ENCODE measurements around the gene LRRN2.
"Not testable (repeated sequence)": the region's sequence is repeated elsewhere in the genome, so short reads cannot be mapped to it uniquely, and the experiment has no call there.

LRRN2 gene

DNA sequence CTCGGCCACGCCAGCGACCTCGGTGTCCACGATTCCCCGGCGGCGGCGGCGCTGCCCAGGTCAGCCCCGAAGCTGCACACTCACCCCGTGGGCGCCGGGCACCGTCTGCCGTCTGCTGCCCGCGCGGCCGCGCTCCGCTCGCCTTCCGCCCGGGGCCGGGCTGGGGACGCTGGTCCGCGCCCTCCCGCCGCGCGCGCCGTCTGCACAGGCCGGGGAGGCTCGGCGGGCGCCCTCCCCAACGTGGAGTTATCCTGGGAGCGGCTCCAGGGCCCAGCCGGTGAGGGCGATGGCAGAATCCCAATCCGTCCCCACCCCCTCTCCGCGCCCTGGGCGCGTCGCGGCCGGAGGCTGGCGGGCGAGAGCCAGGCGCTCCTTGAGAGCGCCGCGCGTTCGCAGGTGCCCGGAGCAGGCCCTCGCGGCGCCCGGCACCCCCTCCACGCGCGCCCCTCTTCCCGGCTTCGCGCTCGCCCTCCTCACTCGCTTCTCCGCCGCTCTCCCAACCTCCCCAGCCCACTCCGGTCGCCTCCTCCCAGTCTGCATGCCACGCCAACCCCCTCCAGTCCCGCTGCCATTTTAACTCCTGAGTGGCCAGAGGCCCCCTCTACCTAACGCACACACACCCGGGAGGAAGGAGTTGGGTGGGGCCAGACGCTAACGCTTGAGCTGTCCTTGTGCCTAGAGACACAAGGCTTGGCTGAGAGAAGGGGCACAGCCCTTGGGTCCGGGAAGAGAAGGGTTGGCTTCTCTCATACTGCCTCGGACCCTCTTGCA lies at the start of gene LRRN2:
Gene LRRN2, minus strand, starts transcription at position 503 of the 771 bp plus-strand sequence. CDS start 65,746 bp downstream, outside the sequence.
- DNase-seq (ENCODE audit: low spot score), result no peak

DNA sequence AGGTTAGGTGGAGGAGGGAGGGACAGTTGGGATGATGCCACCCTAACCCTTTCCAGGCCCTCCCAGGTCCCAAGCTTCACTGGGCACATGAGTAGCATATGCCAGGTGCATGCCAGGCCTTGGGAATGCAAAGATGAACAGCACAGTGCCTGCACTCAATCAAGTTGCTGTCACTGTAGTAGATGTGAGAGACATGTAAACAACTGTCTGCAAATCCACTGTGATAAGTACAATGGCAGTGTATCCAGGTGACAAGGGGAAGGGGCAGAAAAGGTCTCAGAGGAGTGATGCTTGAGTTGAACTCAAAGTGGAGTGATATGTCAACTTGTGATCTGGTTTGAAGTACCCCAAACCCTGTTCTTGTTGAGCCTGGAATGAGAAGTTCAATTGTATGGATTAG lies 49.5 kb upstream of the LRRN2 start:
- DNase-seq (ENCODE audit: low spot score), result no peak

DNA sequence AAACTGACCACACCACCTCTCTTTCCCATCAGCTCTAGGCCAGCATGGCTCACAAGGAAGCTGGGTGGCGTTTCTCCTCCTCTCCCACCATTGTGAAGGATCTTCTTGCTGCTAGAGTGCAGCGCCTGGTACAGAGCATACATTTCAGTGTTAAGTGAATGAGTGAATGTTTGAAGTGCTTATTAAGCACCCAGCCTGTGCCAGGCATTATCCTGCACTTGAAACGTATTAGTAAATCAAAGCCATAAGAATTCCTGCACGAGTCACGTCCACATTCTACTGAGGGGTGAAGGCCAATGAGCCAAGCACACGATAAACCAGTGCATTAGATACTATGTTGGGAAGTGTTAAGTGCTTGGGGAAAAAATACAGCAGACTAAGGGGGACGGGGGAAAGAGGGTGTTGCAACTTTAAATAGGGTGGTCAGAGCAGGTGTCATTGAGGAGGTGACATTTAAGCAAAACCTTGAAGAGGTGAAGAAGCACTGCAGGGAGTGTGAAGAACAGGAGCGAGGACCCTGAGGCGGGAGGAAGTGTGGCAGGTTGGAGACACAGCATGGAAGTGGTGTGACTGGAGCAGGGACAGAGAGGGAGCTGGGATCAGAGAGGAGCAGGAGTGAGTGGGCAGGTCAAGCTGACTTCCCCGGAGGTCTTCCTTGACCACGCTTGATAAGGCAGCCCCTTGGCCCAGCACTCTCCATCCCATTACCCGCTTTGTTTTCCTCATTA lies 48.5 kb upstream of the LRRN2 start:
- DNase-seq (ENCODE audit: low spot score), result no peak

DNA sequence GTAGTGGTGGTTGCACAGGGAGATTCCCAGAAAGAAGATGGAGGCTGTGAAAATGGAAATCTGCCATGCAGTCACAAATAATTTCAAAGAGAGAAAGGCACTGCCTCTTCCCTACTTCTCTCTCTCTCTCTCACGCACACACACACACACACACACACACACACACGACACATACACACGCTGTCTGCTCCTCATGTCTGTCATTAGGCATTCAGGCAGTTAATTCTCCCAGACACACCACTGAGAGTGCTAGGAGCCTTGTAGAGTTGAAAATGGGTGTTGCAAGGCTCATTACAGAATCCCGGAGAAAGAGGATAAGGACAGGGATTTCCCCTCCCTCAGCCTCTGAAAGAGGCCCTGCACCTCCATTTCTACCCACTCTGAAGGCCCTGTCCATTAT lies 47.8 kb upstream of the LRRN2 start:
- no peak for DNase-seq (ENCODE audit: low spot score)

DNA sequence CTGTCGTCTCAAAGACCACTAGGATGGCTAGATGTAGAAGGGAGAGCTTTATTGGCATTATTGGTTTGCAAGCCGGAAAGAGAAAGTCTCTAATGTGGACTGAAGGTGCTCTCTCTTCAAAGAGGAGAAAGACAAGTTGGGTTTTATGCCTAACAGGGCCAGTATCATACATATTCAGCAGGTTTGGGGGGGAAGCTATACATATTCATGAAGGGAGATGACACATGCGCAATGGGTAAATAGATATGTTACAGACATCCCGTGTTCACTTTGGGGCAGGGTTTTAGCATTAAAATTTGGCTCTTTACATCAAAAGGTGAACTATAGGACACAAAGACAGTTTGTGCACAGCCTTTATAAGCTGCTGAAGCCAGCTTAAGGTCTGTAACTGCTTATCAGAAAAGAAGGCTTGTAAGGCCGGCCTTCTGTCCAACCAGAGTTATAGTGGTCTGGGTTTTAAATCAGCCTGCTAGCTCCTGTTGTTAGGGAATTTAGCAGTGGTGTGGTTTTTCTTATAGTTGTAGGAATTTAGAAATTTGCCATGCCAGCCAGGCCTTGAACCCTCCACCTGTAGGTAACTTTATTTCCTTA lies 46.5 kb upstream of the LRRN2 start:
- DNase-seq (ENCODE audit: low spot score), result no peak

DNA sequence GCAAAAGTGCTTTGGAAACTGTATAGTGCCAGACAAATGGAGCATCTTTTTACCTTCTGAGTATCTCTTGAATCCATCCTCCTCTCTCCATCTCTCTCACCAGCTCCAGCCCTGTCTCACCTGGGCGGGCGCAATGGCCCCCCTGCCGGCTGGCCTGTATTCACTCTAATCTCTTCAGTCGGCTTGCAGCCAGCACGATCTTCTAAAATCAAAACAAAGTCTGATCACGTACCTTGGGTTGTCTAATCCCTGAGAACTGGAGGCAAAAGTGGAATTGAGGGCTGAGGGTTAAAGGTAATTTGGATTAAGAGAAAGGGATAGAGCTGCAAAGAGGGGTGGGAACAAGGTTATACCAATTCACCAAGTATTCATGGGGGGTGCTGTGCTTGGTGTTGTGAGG lies 46.0 kb upstream of the LRRN2 start:
- no peak for DNase-seq (ENCODE audit: low spot score)

DNA sequence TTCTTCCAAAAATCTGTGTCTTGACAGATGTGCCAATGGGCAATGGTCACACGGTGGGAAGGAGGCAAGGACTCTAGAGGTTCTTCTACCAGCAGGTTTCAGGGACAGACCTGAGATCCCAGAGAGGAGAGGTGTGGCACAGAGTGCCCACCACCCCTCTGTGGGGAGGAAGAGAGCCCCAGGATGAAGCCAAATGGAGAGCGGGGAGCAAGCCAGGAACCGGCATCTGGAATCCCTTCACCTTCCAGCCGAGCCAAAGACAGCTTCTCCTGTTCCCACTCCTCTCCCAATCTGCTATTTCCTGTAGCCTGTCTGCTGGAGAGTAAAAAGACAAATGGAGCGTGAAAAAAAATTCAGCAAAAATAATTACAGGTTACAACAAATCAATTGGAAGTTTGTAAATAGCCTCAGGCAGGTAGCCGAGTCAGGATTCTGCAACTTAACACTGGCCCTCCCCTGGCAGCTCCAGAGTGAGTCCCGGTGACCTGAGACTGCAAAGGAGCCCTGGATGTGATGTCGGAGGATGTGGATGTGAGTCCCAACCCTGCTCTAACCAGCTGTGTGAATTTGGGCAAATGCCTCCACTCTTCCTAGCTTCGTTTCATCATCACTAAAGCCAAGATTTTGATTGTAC lies 45.4 kb upstream of the LRRN2 start:
- no peak for DNase-seq (ENCODE audit: low spot score)

DNA sequence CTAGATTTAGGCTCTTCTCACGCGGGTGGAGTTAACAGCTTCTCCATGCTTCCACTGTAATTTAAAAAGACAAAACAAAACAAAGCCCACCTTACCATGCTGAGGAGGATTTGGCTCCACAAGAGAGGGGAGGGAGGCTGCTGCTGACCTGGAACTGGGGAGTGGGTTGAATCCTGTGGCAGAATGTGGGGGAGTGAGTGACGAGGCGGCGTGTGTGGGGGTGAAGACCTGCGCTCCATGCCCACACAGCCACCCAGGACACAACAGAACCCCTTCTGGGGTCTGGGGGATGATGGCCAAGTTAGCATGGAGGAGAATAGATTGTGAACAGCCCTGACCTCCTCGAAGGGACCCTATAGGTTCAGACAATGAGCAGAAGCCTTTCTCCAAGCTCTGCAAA lies 44.0 kb upstream of the LRRN2 start:
- DNase-seq (ENCODE audit: low spot score), result no peak

DNA sequence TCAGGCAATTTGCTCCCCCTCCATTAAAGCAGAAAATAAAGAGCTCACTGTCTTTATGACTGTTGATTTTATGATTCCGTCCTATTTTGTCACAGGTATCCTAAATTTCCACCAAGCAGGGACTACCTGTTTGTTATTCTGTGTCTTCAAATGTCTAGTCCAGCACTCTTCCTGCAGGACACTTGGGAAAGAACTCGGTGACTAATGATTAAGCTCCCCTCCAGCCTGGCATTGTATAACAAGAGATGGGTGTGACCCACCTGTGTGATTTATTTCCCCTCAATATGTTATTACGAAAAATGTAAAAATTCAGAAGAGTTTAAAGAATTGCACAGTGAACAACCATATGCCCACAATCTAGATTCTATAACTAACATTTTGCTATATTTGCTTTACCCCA lies 42.9 kb upstream of the LRRN2 start:
- no peak for DNase-seq (ENCODE audit: low spot score)

DNA sequence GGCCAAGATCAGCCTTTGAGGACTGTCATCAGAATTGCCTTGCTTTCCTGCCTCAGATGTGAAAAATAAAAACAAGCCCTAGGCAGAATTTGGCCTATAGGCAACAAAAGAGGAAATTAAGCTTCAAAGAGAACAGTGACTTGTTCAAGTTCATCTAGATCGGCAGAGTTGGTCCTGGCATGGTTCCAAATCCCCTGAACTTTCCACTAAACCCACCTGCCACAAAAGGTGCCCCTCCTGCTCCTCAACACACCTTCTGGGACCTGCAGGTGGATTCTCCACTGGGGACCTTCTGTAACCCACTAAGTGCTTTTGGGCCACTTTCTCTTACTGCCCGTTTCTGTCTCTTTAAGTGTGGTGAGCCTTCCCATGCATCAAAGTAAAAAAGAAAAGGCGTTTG lies 42.5 kb upstream of the LRRN2 start:
- no peak for DNase-seq (ENCODE audit: low spot score)

DNA sequence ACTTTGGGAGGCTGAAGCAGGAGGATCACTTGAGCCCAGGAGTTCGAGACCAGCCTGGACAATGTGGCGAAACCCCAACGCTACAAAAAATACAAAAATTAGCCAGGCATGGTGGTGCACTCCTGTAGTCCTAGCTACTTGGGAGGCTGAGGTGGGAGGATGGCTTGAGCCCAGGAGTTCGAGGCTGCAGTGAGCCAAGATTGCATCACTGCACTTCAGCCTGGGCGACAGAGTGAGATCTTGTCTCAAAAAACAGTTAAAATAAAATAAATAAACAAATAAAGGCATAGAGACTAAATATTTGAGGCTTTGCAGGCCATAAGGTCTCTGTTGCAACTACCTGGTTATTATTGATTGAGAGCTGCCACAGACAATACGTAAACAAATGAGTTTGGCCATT lies 41.9 kb upstream of the LRRN2 start:
- not testable (repeated sequence) for DNase-seq (ENCODE audit: low spot score)

DNA sequence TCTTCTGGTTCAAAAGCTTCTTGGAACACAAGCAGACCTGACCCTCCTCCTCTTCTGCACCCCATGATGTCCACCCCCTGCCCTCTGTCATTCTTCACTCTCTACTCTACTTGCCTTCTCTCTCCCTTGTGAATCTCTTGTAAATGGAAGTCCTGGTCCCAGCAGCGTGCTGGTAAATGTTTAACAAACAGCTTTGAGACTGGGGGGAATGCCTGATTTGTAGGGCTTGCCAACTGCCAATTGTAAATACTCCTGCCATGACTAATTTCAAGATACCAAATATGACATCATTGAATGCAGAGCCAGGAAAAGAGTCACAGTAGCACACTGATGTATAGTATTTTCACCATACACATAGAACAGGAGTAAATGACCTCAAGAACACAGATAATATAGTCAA lies 40.9 kb upstream of the LRRN2 start:
- peak; percentile 33 for DNase-seq (ENCODE audit: low spot score)

DNA sequence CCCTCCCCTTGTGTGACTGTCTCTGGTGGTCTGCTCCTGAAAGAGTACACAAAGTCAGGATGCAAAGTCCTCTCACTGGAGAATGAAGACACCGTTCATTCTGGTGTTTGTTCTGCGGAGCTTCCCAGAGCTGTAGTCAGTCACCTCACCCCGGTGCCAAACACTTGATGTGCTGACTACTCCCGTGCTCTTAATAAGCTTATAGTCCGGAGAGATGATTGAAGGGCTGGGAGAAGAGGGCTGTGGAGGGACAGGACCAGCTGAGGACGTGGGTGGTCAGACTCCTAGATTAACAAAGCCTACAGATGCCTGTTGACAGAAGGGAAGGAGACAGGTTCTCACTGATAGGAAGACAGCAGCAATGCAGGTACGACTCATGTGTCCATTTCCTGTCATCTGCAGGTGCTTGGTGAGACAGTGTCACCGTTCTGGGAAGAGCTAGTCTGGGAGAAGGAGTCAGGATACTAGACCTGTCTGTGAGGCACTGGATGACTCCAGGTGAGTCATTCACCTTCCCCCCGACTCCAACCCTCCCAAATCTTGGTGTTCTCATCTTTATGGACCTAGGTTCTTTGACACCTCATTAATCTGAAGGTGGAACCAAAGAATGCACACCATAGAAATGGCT lies 40.4 kb upstream of the LRRN2 start:
- DNase-seq (ENCODE audit: low spot score), result no peak

DNA sequence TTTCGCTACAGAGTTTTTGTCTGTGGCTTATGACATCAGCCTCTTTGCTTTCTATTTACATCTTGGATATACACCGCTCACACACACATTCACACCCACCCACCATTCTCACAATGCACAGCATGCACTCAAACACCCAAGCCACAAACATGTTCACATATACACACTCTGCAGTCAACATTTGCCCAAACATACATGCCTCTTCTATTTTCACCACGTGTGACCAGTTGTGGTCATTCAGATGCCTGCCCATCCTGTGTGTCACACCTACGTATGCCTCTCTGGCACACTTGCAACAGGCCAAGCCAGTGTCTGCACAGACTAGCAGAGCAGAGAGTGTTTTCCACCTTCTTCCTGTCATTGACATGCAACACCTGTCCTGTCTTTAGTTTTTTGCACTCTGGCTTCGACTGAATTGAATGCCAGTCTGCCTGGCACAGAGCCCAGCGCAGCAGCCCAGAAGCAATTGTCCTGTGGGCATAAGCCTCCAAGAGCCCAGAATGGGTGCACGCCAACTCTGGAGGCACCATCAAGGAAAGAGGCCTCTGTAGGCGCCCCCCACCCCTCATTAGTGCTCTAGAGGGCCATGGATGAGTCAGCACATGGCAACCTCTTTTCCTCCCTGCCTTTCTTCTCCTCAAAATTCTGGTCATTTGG lies 37.7 kb upstream of the LRRN2 start:
- no peak for DNase-seq (ENCODE audit: low spot score)

DNA sequence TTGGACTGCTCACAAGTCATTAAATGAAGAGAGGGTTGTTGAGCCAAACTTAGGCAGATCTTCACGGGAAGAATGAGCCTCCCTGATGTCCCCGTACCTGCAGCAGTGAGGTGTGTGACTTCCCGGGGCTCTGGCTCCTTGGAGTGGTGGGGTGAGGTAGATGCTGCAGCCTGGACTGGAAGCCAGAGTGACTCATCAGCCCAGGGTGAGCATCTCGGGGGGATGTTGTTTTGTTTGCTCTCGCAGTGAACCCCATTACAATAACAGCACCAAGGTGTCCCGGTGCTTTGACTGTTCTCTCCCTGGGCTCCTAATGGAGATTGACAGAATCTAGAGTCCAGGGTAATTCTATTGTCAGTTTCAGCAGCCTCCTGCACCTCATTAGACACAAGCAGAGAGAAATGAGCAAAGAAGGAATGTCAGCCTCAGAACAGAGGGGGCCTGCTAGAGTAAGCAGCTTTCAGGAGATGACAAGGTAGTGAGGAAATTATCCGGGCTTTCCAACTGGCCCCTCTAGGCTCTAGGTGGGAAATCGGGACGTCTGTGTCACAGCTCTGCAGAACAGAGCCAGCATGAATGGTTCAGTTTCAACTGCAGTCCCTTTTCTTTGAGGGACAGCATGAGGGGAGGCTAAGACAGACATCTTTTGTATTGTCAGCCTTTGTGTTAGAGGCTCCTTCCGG lies 36.0 kb upstream of the LRRN2 start:
- no peak for DNase-seq (ENCODE audit: low spot score)

DNA sequence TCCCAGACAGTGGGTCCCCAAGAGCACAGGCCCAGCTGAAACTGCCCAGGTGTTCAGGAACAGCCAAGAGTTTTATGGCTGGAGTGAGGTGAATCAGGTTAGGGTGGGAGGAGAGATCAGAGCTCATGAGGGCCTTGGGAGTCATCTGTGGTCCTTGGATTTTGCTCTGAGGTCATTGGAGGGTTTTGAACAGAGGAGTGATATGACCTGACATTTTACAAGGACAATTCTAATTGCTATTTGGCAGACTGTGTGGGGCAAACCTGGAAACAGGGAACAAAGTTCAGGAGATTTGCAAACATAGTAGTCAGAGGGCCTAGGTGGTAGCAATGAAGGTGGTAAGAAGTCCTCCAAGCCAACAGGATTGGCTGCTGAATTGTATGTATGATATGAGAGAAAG lies 31.1 kb upstream of the LRRN2 start:
- no peak for DNase-seq (ENCODE audit: low spot score)

DNA sequence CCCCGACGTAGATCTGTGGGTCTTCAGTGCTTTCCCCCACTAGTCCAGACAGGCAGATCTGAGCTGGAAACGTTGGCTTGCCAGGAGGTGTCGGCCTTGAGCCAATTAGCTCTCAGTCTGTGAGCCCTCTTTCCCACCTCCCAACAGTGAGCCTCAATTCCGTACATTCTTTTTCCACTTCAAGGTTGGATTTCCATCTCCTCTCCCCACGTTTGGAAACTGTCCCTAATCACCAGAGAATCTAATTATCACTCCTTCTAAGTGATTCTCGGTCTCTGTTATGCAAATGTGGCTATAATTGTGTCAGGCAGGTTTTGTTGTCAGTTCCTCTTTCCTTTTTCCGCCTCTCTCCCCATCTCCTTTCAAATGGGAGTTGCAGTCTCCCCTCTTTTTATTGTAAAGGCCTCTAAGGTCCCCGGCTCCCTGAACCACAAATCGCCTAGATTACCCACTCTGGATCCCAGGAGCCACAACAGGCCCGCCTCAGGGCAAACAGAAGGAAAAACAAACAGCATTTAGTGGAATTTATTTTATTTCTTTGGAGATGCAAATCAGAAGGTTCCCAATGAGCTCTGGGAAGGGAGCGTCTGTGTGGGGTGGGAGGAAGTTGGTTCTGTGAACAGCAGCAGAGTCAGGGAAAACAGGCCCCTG lies 29.4 kb upstream of the LRRN2 start:
- DNase-seq (ENCODE audit: low spot score), result no peak

DNA sequence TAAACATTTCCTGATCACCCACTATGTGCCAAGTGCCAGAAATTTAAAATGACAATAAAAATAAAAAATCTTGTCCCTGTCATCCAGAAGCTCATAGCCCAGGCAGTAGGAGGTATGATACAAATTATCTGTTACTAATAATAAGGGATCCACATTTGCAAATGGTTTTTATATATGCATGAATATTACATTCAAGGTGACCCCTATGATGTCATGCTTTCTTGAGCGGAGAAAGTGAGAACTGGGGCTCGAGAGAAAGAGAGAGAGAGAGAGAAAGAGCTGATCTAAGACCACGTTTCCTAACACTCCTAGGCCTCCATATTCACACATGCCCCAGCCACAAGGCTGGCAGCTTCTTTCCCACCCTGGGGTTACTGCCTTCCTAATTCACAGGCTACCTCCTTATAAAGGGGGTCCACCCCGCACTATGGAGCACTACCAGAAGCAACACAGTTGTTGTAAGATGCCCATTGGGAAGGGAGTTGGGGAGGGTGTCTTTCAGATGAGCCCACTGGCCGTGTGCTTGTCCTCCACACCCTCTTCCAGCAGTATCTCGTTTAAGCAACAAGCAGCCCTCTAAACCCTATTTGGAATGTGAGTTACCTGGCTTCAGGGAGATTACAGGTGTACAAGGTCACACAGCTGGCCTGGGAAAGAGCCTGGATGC lies 28.8 kb upstream of the LRRN2 start:
- DNase-seq (ENCODE audit: low spot score), result no peak

DNA sequence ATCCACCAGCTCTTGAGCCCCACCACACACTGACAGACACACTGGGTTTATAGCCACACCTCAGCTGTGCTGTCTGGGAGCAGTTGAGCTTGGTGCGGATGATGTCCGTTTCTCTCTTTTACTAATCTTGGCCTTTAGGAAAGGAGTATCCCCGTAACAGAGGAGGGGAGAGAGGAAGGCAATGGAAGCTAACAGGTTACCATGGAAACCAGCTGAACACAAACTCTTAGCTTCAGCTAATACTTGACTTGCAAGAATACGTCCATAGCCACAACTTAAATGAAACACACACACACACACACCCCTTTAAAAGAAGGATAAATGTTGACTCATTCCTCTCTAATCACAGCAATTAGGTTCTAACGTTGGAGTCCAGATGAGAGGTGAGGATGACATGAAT lies 28.0 kb upstream of the LRRN2 start:
- DNase-seq (ENCODE audit: low spot score), result no peak

Measured in activated CD4-positive, alpha-beta T cell treated with anti-CD3 and anti-CD28 coated beads, Interleukin-2, Interleukin-4, amounts not matched to agents 100 ng/mL and 50 ng/mL, durations not matched to agents 16 hours and 8 hours (primary cell).